Stimulated activated naive B cell treated with anti-CD40 and anti-IgM and Interleukin-4, amounts not matched to agents 10 μg/mL and 1 μg/mL and 100 μg/mL, for 72 hours (primary cell): ENCODE data around the gene CCDC34.

Source experiments
- ATAC-seq, 2 donors: fragments of 150-1000 bp; cut with Tn5 transposase; replicated peaks; 2 replicates each; pipeline ENCODE4 v1.10.0; 2021; ENCODE audit warnings: moderate library complexity in 1 of 2
- DNase-seq: peaks from one replicate; pipeline ENCODE4 v3.0.0; 2021
- H3K27ac Mint-ChIP-seq: one replicate; pipeline ENCODE4 v1.8.0; 2022; ENCODE audit warnings: mild to moderate bottlenecking, mixed read lengths
- H3K27me3 Mint-ChIP-seq, 2 donors: one replicate each; pipeline ENCODE4 v1.8.0; 2022; ENCODE audit warnings: mixed read lengths in 2 of 2
- H3K36me3 Mint-ChIP-seq, 2 donors: one replicate each; pipeline ENCODE4 v1.8.0; 2022; ENCODE audit warnings: mixed read lengths in 2 of 2, mild to moderate bottlenecking in 1 of 2
- H3K4me1 Mint-ChIP-seq, 2 donors: one replicate each; pipeline ENCODE4 v1.8.0; 2022; ENCODE audit warnings: mixed read lengths in 2 of 2, mild to moderate bottlenecking in 1 of 2
- H3K4me3 Mint-ChIP-seq, 2 donors: one replicate each; pipeline ENCODE4 v1.8.0; 2022; ENCODE audit warnings: mild to moderate bottlenecking in 2 of 2, mixed read lengths in 2 of 2, moderate library complexity in 1 of 2
- H3K9me3 Mint-ChIP-seq, 2 donors: one replicate each; pipeline ENCODE4 v1.8.0; 2022; ENCODE audit warnings: mixed read lengths in 2 of 2, mild to moderate bottlenecking in 1 of 2

The CCDC34 gene

GRCh38 chr11:27386181-27386845 lies 23.3 kb upstream of the CCDC34 start:
- no peak for DNase-seq
- no peak overlapping the region for H3K27ac Mint-ChIP-seq
- H3K4me1 Mint-ChIP-seq: no peaks in the 10 kb centered on the region
- H3K4me3 Mint-ChIP-seq: no peak overlapping the region
- no peaks in the 10 kb centered on the region for H3K36me3 Mint-ChIP-seq
- H3K27me3 Mint-ChIP-seq: no peaks in the 10 kb centered on the region
- ATAC-seq: no peak
- H3K9me3 Mint-ChIP-seq: no peaks in the 10 kb centered on the region

DNA sequence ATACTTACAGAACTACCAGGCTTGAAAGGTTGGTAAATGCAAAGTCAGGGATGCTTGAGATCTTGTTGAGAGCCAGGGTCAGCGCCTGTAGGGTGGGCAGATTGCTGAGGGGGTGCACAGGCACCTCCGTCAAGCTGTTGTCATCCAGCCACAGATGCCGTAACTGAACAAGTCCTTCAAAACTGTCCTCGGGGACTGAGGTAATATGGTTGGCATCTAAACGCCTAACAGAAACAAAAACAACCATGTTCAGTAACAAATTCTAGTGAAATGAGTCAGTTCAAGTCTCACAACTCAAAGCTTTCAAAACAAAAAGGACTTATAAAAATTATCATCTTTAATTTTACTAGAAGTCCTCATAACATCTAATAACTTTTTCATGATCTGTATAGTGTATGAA lies 22.2 kb upstream of the CCDC34 start:
- Mint-ChIP-seq H3K27me3 (no peaks in the 10 kb centered on the region), H3K27ac (no peak overlapping the region), H3K4me3 (no peak overlapping the region), H3K4me1 (no peaks in the 10 kb centered on the region), H3K9me3 (no peaks in the 10 kb centered on the region), H3K36me3 (peaks cover 0 to 4% of the 10 kb centered on the region in 2 donors)
- DNase-seq: no peak
- no peak for ATAC-seq

DNA sequence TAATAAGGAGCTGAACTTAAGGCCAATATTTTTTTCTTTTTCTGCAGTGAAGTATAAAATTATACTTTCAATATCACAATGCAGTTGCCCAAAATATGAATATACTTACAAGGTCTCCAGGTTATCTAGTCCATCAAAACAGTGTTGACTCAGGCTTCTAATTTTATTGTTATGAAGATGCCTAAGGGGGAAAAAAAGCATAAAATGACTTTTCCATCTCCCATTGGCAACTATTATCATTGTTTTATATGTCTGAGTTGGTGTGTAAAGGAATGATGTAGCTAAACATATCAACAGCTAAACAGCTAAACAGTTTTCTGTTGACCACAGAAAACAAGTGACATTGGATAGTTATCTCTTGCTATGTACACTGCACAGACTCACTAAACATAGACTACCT lies 21.2 kb upstream of the CCDC34 start:
- no peaks in the 10 kb centered on the region for H3K4me1 Mint-ChIP-seq
- no peaks in the 10 kb centered on the region for H3K27me3 Mint-ChIP-seq
- H3K9me3 Mint-ChIP-seq: no peaks in the 10 kb centered on the region
- no peak for DNase-seq
- H3K27ac Mint-ChIP-seq: no peak overlapping the region
- no peak overlapping the region for H3K4me3 Mint-ChIP-seq
- peaks cover 0 to 4% of the 10 kb centered on the region in 2 donors for H3K36me3 Mint-ChIP-seq
- no peak for ATAC-seq

GRCh38 chr11:27383645-27384044 lies 20.6 kb upstream of the CCDC34 start:
- DNase-seq (no peak), ATAC-seq (no peak)
- H3K36me3 Mint-ChIP-seq: peaks cover 0 to 4% of the 10 kb centered on the region in 2 donors
- H3K9me3 Mint-ChIP-seq: no peaks in the 10 kb centered on the region
- H3K27me3 Mint-ChIP-seq: no peaks in the 10 kb centered on the region
- H3K27ac Mint-ChIP-seq: no peak overlapping the region
- no peak overlapping the region for H3K4me3 Mint-ChIP-seq
- no peaks in the 10 kb centered on the region for H3K4me1 Mint-ChIP-seq

DNA sequence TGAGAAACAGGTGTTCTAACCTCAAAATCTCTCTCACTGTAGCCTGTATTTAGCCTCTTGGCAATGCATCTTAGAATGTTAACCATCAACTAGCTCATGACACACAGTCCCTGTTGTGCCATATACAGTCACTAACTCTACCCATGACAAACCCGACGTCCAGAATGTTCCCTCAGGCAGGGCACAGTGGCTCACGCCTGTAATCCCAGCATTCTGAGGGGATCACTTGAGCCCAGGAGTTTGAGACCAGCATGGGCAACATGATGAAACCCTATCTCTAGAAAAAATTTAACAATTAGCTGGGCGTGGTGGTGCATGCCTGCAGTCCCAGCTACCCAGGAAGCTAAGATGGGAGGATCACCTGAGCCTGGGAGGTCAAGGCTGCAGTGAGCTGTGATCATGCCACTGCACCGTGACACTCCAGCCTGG lies 18.2 kb upstream of the CCDC34 start:
- Mint-ChIP-seq H3K27me3 (no peaks in the 10 kb centered on the region), H3K36me3 (peaks cover 0 to 4% of the 10 kb centered on the region in 2 donors), H3K4me3 (no peak overlapping the region), H3K9me3 (no peaks in the 10 kb centered on the region), H3K4me1 (no peaks in the 10 kb centered on the region), H3K27ac (no peak overlapping the region)
- ATAC-seq (no peak), DNase-seq (no peak)

GRCh38 chr11:27380771-27381170 lies 17.8 kb upstream of the CCDC34 start:
- ATAC-seq (no peak), DNase-seq (no peak)
- Mint-ChIP-seq H3K4me3 (no peak overlapping the region), H3K27ac (no peak overlapping the region), H3K36me3 (peaks cover 0 to 4% of the 10 kb centered on the region in 2 donors), H3K4me1 (no peaks in the 10 kb centered on the region), H3K27me3 (no peaks in the 10 kb centered on the region), H3K9me3 (no peaks in the 10 kb centered on the region)

GRCh38 chr11:27379449-27379848 lies 16.4 kb upstream of the CCDC34 start:
- Mint-ChIP-seq H3K9me3 (no peaks in the 10 kb centered on the region), H3K4me1 (no peaks in the 10 kb centered on the region), H3K36me3 (peaks cover 0 to 4% of the 10 kb centered on the region in 2 donors), H3K27ac (no peak overlapping the region), H3K4me3 (no peak overlapping the region), H3K27me3 (no peaks in the 10 kb centered on the region)
- DNase-seq (no peak), ATAC-seq (no peak)

- Mint-ChIP-seq H3K27me3 (no peaks in the 10 kb centered on the region), H3K4me1 (no peaks in the 10 kb centered on the region), H3K27ac (no peak overlapping the region), H3K36me3 (no peaks in the 10 kb centered on the region), H3K9me3 (no peaks in the 10 kb centered on the region), H3K4me3 (no peak overlapping the region)
- ATAC-seq (no peak), DNase-seq (no peak)
These were observed 12.4 kb upstream of the CCDC34 start for GRCh38 chr11:27375370-27375769.

GRCh38 chr11:27373856-27374602 lies 11.0 kb upstream of the CCDC34 start:
- no peaks in the 10 kb centered on the region for H3K36me3 Mint-ChIP-seq
- H3K4me3 Mint-ChIP-seq: no peak overlapping the region
- H3K27me3 Mint-ChIP-seq: no peaks in the 10 kb centered on the region
- DNase-seq: no peak
- no peaks in the 10 kb centered on the region for H3K4me1 Mint-ChIP-seq
- ATAC-seq: no peak
- no peak overlapping the region for H3K27ac Mint-ChIP-seq
- no peaks in the 10 kb centered on the region for H3K9me3 Mint-ChIP-seq

GRCh38 chr11:27373392-27373791 lies 10.4 kb upstream of the CCDC34 start:
- ATAC-seq: no peak
- no peak overlapping the region for H3K27ac Mint-ChIP-seq

DNA sequence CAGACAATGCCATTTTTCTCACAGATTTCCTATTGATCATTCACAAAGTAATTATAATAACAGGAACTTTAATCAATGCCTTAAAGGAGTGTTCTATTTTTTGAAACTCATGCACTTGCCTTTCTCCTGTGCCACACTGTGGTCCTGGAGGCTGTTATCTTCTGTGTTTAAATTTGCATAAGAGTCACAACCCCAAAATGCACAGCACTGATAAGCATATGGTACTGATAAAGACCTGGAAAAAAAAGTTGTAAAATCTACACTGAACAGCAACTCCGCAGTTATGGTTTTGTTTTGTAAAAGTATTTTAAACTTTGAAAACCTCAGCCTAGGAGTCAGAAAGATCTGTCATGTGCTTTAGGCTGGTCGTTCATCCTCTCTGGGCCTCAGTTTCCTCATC lies 9.1 kb upstream of the CCDC34 start:
- H3K4me3 Mint-ChIP-seq: no peak overlapping the region
- ATAC-seq: no peak
- DNase-seq: no peak

More at GRCh38 chr11:27373392-27373791, 10.4 kb upstream of the CCDC34 start:
- Mint-ChIP-seq H3K4me3 (no peak overlapping the region), H3K27me3 (no peaks in the 10 kb centered on the region), H3K36me3 (no peaks in the 10 kb centered on the region), H3K4me1 (no peaks in the 10 kb centered on the region), H3K9me3 (no peaks in the 10 kb centered on the region)
- no peak for DNase-seq

GRCh38 chr11:27371489-27371888 lies 8.5 kb upstream of the CCDC34 start:
- Mint-ChIP-seq H3K4me3 (no peak overlapping the region), H3K27me3 (no peaks in the 10 kb centered on the region), H3K36me3 (no peaks in the 10 kb centered on the region), H3K27ac (no peak overlapping the region), H3K4me1 (no peaks in the 10 kb centered on the region), H3K9me3 (no peaks in the 10 kb centered on the region)
- DNase-seq (no peak), ATAC-seq (no peak)

More for the DNA sequence above, 9.1 kb upstream of the CCDC34 start:
- Mint-ChIP-seq H3K36me3 (no peaks in the 10 kb centered on the region), H3K9me3 (no peaks in the 10 kb centered on the region), H3K27ac (no peak overlapping the region), H3K4me1 (no peaks in the 10 kb centered on the region), H3K27me3 (no peaks in the 10 kb centered on the region)

GRCh38 chr11:27370374-27370773 lies 7.4 kb upstream of the CCDC34 start:
- Mint-ChIP-seq H3K27ac (no peak overlapping the region), H3K4me1 (no peaks in the 10 kb centered on the region)

GRCh38 chr11:27367881-27368280 lies 4.9 kb upstream of the CCDC34 start:
- Mint-ChIP-seq H3K4me3 (no peak overlapping the region), H3K4me1 (peaks cover 7 to 9% of the 10 kb centered on the region in 2 donors), H3K36me3 (no peaks in the 10 kb centered on the region), H3K27me3 (no peaks in the 10 kb centered on the region), H3K9me3 (no peaks in the 10 kb centered on the region), H3K27ac (no peak overlapping the region)
- no peak for DNase-seq
- no peak for ATAC-seq

More at GRCh38 chr11:27370374-27370773, 7.4 kb upstream of the CCDC34 start:
- H3K4me3 Mint-ChIP-seq: no peak overlapping the region
- DNase-seq (no peak), ATAC-seq (no peak)
- H3K9me3 Mint-ChIP-seq: no peaks in the 10 kb centered on the region
- no peaks in the 10 kb centered on the region for H3K36me3 Mint-ChIP-seq
- H3K27me3 Mint-ChIP-seq: no peaks in the 10 kb centered on the region

DNA sequence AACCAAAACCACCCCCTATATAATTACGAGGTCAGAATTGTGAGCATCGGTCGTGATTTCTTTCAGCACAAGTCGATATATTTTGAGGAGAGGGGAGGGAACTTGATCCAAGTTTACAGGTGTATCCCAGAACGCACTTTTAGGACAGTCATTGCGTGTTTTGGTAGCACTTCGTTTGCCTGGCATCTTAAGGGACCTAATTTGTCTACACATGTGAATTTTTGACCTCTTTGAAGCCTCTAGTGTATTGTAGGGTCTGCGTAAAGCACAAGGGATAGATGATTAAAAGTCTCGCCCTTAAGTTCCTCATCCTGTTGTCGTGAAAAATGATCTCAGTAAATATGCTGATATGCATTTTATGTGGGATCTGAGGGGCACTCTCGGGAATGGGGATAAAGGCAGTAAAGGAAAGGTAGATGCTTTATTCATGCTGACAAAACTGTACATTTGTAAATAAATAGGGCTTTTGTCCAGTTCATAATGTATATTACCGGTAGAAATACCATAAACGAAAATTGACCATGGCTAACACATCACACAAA lies 632 bp upstream of the CCDC34 start:
- DNase-seq (no peak), ATAC-seq (no peak)
- H3K27me3 Mint-ChIP-seq: no peaks in the 10 kb centered on the region
- no peaks in the 10 kb centered on the region for H3K9me3 Mint-ChIP-seq
- peaks cover 16 to 24% of the 10 kb centered on the region in 2 donors for H3K4me1 Mint-ChIP-seq
- peak overlapping the region; percentile 93 to 97 for H3K4me3 Mint-ChIP-seq
- H3K36me3 Mint-ChIP-seq: no peaks in the 10 kb centered on the region
- peak overlapping the region; percentile 89 for H3K27ac Mint-ChIP-seq
